Epithelial cell of proximal tubule (primary cell): Measurements from ENCODE around the gene PTPRN2. TPM values are rescaled to one million over a fixed set of nuclear protein-coding genes. Genes with fewer than 3 reads are reported as not detected.

ENCODE experiments used
- DNase-seq: peaks from one replicate; pipeline ENCODE4 v3.0.0-alpha.2; 2011; ENCODE audit warnings: low read depth
- H3K4me3 ChIP-seq: 2 replicates; pipeline ENCODE4 v1.5.1; 2011; ENCODE audit warnings: low read depth, mild to moderate bottlenecking, low read length
- total RNA-seq: library from RNA; depleted of rRNA; stranded (reverse); fragments of >200 nt; gene quantifications from 2 replicates; pipeline ENCODE4 v1.2.3, GENCODE V29; 2015
- TF ChIP-seq, protein P1 (sequence below): conservative IDR thresholded peaks from 2 replicates; pipeline ENCODE4 v1.5.1; 2012; ENCODE audit warnings: low read depth, mild to moderate bottlenecking, low read length

Gene PTPRN2
- total RNA-seq, 1 donor from 2014 or later = 2.8 TPM

DNA sequence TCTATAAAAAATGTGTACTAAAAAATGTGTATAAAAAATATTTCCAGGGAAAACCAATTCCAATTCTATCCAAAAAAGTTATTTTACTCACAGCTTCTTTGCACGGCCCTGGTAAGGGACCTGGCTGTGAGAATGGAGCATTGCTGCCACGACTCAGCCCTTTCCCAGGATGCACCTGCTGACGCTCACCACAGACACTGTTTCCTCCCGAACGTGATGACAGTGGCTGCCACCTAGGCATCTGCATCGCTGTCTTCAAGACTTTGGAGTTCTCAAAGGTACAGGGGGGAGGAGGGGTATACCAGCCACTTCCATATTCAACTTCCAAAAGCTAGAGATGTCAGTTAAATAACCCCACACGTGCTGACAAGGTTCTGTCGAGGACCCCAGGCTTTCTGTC, 23.9 kb upstream of the PTPRN2 start:
- H3K4me3 ChIP-seq = no peak overlapping the region
- TF ChIP-seq, protein P1, sequence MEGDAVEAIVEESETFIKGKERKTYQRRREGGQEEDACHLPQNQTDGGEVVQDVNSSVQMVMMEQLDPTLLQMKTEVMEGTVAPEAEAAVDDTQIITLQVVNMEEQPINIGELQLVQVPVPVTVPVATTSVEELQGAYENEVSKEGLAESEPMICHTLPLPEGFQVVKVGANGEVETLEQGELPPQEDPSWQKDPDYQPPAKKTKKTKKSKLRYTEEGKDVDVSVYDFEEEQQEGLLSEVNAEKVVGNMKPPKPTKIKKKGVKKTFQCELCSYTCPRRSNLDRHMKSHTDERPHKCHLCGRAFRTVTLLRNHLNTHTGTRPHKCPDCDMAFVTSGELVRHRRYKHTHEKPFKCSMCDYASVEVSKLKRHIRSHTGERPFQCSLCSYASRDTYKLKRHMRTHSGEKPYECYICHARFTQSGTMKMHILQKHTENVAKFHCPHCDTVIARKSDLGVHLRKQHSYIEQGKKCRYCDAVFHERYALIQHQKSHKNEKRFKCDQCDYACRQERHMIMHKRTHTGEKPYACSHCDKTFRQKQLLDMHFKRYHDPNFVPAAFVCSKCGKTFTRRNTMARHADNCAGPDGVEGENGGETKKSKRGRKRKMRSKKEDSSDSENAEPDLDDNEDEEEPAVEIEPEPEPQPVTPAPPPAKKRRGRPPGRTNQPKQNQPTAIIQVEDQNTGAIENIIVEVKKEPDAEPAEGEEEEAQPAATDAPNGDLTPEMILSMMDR = no peak
- DNase-seq = no peak

- H3K4me3 ChIP-seq = no peak overlapping the region
- TF ChIP-seq, protein P1 = no peak
- no peak for DNase-seq
Observed at GRCh38 chr7:158609313-158609974, 21.8 kb upstream of the PTPRN2 start.

DNA sequence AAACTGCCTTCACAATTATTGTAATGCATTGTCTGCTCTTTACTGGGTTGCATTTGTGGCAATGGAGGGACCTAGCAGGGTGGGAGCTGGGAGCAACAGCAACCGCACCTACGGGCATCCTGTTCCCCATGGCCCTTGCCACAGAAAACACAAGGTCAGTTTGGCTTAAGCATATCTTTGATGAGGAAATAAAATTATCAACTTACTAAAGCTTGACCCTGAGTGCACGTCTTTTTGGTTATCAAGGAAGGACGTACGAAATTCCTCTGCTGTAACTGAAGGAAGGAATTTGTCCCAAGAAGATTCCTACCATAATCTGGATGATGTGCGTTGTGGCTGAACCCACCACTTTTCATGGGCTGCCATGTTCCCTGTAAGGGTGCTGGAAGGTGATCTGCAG, 19.9 kb upstream of the PTPRN2 start:
- DNase-seq = no peak
- H3K4me3 ChIP-seq = no peak overlapping the region
- TF ChIP-seq, protein P1 = no peak

GRCh38 chr7:158606671-158607424, 19.2 kb upstream of the PTPRN2 start:
- TF ChIP-seq, protein P1 = no peak
- H3K4me3 ChIP-seq = no peak overlapping the region
- no peak for DNase-seq

DNA sequence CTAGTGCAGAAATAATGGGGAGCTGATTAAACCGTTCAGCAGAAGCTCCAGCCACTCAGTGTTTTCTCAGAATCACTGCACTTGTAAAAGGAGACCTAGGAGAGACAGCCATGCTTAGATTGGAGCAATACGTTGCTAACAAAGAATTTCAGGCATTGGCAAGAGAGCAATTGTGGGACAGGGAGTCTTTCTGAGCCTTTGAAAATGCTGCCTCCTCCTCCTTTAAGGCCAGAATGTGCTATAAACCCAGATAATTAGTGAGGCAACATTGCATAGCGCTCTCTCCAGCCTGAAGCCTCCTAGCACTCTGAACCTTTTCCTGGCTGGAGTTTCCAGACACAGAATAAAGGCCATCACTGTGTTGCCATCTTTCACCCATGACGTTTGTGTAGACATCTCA, 18.5 kb upstream of the PTPRN2 start:
- H3K4me3 ChIP-seq = no peak overlapping the region
- TF ChIP-seq, protein P1 = no peak
- DNase-seq = no peak

GRCh38 chr7:158603773-158604755, 16.4 kb upstream of the PTPRN2 start:
- TF ChIP-seq, protein P1 = no peak
- H3K4me3 ChIP-seq = no peak overlapping the region
- no peak for DNase-seq
